Neural progenitor cell (in vitro differentiated cells): ENCODE measurements around the gene TEX2. TPM values are rescaled to one million over a fixed set of nuclear protein-coding genes. Genes with fewer than 3 reads are reported as not detected.

Experiments used
- DNase-seq: peaks from one replicate; pipeline ENCODE4 v3.0.0-alpha.2; 2016; ENCODE audit warnings: low spot score
- H2AFZ ChIP-seq: fragments of 200-600 bp; sonication (generic); replicated peaks from 2 replicates; pipeline ENCODE4 v1.6.1; 2016; ENCODE audit warnings: antibody characterized with exemption
- H3F3A ChIP-seq: fragments of 200-600 bp; sonication (generic); 2 replicates; pipeline ENCODE4 v1.6.1; 2016; ENCODE audit warnings: antibody characterized with exemption, low read depth
- H3K27ac ChIP-seq: fragments of 200-600 bp; sonication (generic); 2 replicates; pipeline ENCODE4 v1.5.1; 2016; ENCODE audit warnings: mild to moderate bottlenecking
- H3K27me3 ChIP-seq: fragments of 200-600 bp; sonication (generic); 2 replicates; pipeline ENCODE4 v1.6.1; 2016; ENCODE audit warnings: mild to moderate bottlenecking, moderate library complexity
- H3K36me3 ChIP-seq: fragments of 200-600 bp; sonication (generic); 2 replicates; pipeline ENCODE4 v1.5.1; 2016
- H3K4me1 ChIP-seq: fragments of 200-600 bp; sonication (generic); 2 replicates; pipeline ENCODE4 v1.6.1; 2016; ENCODE audit warnings: mixed run types
- H3K4me2 ChIP-seq: fragments of 200-600 bp; sonication (generic); 2 replicates; pipeline ENCODE4 v1.6.1; 2016
- H3K4me3 ChIP-seq: fragments of 200-600 bp; sonication (generic); 2 replicates; pipeline ENCODE4 v1.5.1; 2016
- H3K79me2 ChIP-seq: fragments of 200-600 bp; sonication (generic); 2 replicates; pipeline ENCODE4 v1.6.1; 2016; ENCODE audit warnings: low read depth
- H3K9ac ChIP-seq: fragments of 200-600 bp; sonication (generic); 2 replicates; pipeline ENCODE4 v1.6.1; 2016
- H3K9me3 ChIP-seq: fragments of 200-600 bp; sonication (generic); 2 replicates; pipeline ENCODE4 v1.5.1; 2016; ENCODE audit warnings: low read depth
- H4K20me1 ChIP-seq: fragments of 200-600 bp; sonication (generic); 2 replicates; pipeline ENCODE4 v1.6.1; 2016; ENCODE audit warnings: low read depth
- H3K27ac Mint-ChIP-seq: 3 replicates; pipeline ENCODE4 v1.8.0; 2021; ENCODE audit warnings: mixed read lengths
- H3K27me3 Mint-ChIP-seq: 2 replicates; pipeline ENCODE4 v1.8.0; 2022; ENCODE audit warnings: low read depth, mild to moderate bottlenecking, inconsistent platforms, moderate library complexity, mixed read lengths; ENCODE audit not compliant: insufficient read depth
- H3K36me3 Mint-ChIP-seq: 3 replicates; pipeline ENCODE4 v1.8.0; 2021; ENCODE audit warnings: mixed read lengths
- H3K4me1 Mint-ChIP-seq: 3 replicates; pipeline ENCODE4 v1.8.0; 2021; ENCODE audit warnings: mixed read lengths
- H3K4me3 Mint-ChIP-seq: 3 replicates; pipeline ENCODE4 v1.8.0; 2021; ENCODE audit warnings: mild to moderate bottlenecking, moderate library complexity, mixed read lengths
- H3K9me3 Mint-ChIP-seq: 3 replicates; pipeline ENCODE4 v1.8.0; 2020; ENCODE audit warnings: mixed read lengths
- EZH2 ChIP-seq: fragments of 200-600 bp; sonication (generic); IDR thresholded peaks from 2 replicates; pipeline ENCODE4 v1.6.1; 2017; ENCODE audit warnings: antibody characterized with exemption, mild to moderate bottlenecking, moderate library complexity
- EZH2phosphoT487 ChIP-seq: fragments of 200-600 bp; sonication (generic); IDR thresholded peaks from 2 replicates; pipeline ENCODE4 v1.6.1; 2017; ENCODE audit warnings: antibody characterized with exemption
- total RNA-seq: library from RNA; depleted of rRNA; stranded (reverse); fragments of >200 nt; gene quantifications from 2 replicates; pipeline ENCODE4 v1.2.3, GENCODE V29; 2015; ENCODE audit warnings: low replicate concordance
- TF ChIP-seq, protein P1 (sequence below): fragments of 200-600 bp; sonication (generic); IDR thresholded peaks from 2 replicates; pipeline ENCODE4 v1.5.1; 2017; ENCODE audit warnings: antibody characterized with exemption, mild to moderate bottlenecking

TEX2 gene
- total RNA-seq, 1 donor from 2014 or later: 10.6 TPM

- Mint-ChIP-seq H3K4me3 (no peak overlapping the region), H3K27me3 (no peaks in the 10 kb centered on the region), H3K36me3 (peaks cover 8% of the 10 kb centered on the region), H3K9me3 (no peaks in the 10 kb centered on the region), H3K27ac (peak overlapping the region; percentile 15), H3K4me1 (peaks cover 33% of the 10 kb centered on the region)
- Histone ChIP-seq H3K9ac (no peak overlapping the region), H3K4me1 (peaks cover 25% of the 10 kb centered on the region), H3K27me3 (no peaks in the 10 kb centered on the region), H4K20me1 (no peaks in the 10 kb centered on the region), H3K79me2 (no peaks in the 10 kb centered on the region), H3K9me3 (no peaks in the 10 kb centered on the region), H3F3A (peaks cover 5% of the 10 kb centered on the region), H3K4me2 (no peak overlapping the region), H3K4me3 (no peak overlapping the region), H3K27ac (no peak overlapping the region), H3K36me3 (no peaks in the 10 kb centered on the region), H2AFZ (no peak overlapping the region)
- TF ChIP-seq EZH2: no peak
- no peak for TF ChIP-seq EZH2phosphoT487
- TF ChIP-seq, protein P1, sequence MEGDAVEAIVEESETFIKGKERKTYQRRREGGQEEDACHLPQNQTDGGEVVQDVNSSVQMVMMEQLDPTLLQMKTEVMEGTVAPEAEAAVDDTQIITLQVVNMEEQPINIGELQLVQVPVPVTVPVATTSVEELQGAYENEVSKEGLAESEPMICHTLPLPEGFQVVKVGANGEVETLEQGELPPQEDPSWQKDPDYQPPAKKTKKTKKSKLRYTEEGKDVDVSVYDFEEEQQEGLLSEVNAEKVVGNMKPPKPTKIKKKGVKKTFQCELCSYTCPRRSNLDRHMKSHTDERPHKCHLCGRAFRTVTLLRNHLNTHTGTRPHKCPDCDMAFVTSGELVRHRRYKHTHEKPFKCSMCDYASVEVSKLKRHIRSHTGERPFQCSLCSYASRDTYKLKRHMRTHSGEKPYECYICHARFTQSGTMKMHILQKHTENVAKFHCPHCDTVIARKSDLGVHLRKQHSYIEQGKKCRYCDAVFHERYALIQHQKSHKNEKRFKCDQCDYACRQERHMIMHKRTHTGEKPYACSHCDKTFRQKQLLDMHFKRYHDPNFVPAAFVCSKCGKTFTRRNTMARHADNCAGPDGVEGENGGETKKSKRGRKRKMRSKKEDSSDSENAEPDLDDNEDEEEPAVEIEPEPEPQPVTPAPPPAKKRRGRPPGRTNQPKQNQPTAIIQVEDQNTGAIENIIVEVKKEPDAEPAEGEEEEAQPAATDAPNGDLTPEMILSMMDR: no peak
- no peak for DNase-seq
Measured at GRCh38 chr17:64154313-64154695, 108.8 kb downstream of the TEX2 start.

DNA sequence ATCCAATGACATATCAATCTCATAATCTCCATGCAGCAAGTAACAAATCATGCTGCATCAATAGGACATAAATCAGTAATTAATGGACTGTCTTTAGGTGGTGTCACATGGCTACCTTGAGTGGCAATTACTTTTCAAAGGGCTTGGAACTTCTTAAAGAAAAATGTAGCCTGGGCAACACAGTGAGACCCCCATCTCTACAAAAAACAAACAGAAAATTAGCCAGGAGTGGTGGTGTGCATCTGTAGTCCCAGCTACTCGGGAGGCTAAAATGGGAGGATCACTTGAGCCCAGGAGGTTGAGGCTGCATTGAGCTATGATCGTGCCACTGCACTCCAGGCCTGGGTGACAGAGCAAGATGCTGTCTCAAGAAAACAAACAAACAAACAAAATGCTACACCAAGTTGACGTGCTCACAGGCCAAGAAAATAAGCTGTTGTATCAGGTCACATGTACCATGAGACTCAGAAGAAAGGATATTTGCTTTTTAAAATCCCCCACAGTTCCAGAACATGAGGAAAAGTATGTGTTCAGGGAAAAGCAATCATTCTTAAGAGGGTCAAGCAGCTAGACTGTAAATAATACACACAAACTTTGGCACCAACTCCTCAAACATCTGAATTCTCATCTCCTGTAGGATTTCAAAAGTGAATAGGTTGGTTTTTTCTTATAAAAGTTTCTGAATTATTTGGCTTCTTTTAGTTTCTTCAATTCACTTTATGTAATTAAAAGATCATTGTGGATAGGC is 109.3 kb downstream of the TEX2 start:
- peaks cover 10% of the 10 kb centered on the region for H3F3A ChIP-seq

GRCh38 chr17:64152428-64153125 is 110.5 kb downstream of the TEX2 start:
- Histone ChIP-seq H3K36me3 (peaks cover 2% of the 10 kb centered on the region), H3K27me3 (no peaks in the 10 kb centered on the region), H3F3A (peaks cover 22% of the 10 kb centered on the region), H2AFZ (no peak overlapping the region), H3K4me2 (no peak overlapping the region), H3K79me2 (peaks cover 3% of the 10 kb centered on the region), H3K27ac (no peak overlapping the region), H3K4me1 (peaks cover 18% of the 10 kb centered on the region), H3K9ac (no peak overlapping the region), H4K20me1 (peaks cover 6% of the 10 kb centered on the region), H3K4me3 (no peak overlapping the region), H3K9me3 (no peaks in the 10 kb centered on the region)
- Mint-ChIP-seq H3K9me3 (no peaks in the 10 kb centered on the region), H3K4me1 (peaks cover 24% of the 10 kb centered on the region), H3K36me3 (peaks cover 22% of the 10 kb centered on the region), H3K4me3 (no peak overlapping the region), H3K27me3 (no peaks in the 10 kb centered on the region), H3K27ac (no peak overlapping the region)
- DNase-seq: no peak
- TF ChIP-seq EZH2 (no peak), EZH2phosphoT487 (no peak)
- TF ChIP-seq, protein P1: no peak

More for the DNA sequence above, 109.3 kb downstream of the TEX2 start:
- Histone ChIP-seq H3K4me1 (peaks cover 20% of the 10 kb centered on the region), H3K27ac (no peak overlapping the region), H3K9ac (no peak overlapping the region), H3K27me3 (no peaks in the 10 kb centered on the region), H3K4me3 (no peak overlapping the region), H3K4me2 (no peak overlapping the region), H3K36me3 (no peaks in the 10 kb centered on the region), H3K79me2 (no peaks in the 10 kb centered on the region), H3K9me3 (no peaks in the 10 kb centered on the region), H2AFZ (no peak overlapping the region), H4K20me1 (no peaks in the 10 kb centered on the region)
- H3K9me3 Mint-ChIP-seq: no peaks in the 10 kb centered on the region
- no peak overlapping the region for H3K27ac Mint-ChIP-seq
- peaks cover 12% of the 10 kb centered on the region for H3K36me3 Mint-ChIP-seq
- no peaks in the 10 kb centered on the region for H3K27me3 Mint-ChIP-seq
- H3K4me3 Mint-ChIP-seq: no peak overlapping the region
- DNase-seq: no peak
- H3K4me1 Mint-ChIP-seq: peaks cover 31% of the 10 kb centered on the region
- TF ChIP-seq, protein P1: no peak
- TF ChIP-seq EZH2phosphoT487 (no peak), EZH2 (no peak)
